CD4-positive, CD25-positive, alpha-beta regulatory T cell (primary cell): ENCODE measurements around the gene TKTL1. TPM values are rescaled to one million over a fixed set of nuclear protein-coding genes. Genes with fewer than 3 reads are reported as not detected.

Experiments
- ATAC-seq, 2 donors: fragments of 150-1000 bp; cut with Tn5 transposase; one replicate each; pipeline ENCODE4 v1.10.0; 2021; ENCODE audit warnings: low read depth in 2 of 2, moderate number of reproducible peaks in 2 of 2, moderate library complexity in 1 of 2
- DNase-seq, 3 donors: peaks; one replicate each; pipeline versions ENCODE4 v3.0.0 to v3.0.0-alpha.2; 2012 to 2022; ENCODE audit warnings: mixed read lengths in 1 of 3
- H3K27ac ChIP-seq: one replicate; pipeline ENCODE4 v1.7.0; 2013; ENCODE audit warnings: mild to moderate bottlenecking, low read length; ENCODE audit not compliant: insufficient read depth, poor library complexity, severe bottlenecking
- H3K27me3 ChIP-seq: one replicate; pipeline ENCODE4 v1.7.0; 2013; ENCODE audit warnings: low read length; ENCODE audit not compliant: control insufficient read depth, insufficient read depth
- H3K36me3 ChIP-seq: one replicate; pipeline ENCODE4 v1.7.0; 2013; ENCODE audit warnings: mild to moderate bottlenecking, low read length, moderate library complexity; ENCODE audit not compliant: control insufficient read depth, insufficient read depth
- H3K4me1 ChIP-seq: 2 replicates; pipeline ENCODE4 v1.7.0; 2013; ENCODE audit warnings: mild to moderate bottlenecking, low read length; ENCODE audit not compliant: insufficient read depth, control insufficient read depth, poor library complexity, severe bottlenecking
- H3K4me3 ChIP-seq: one replicate; pipeline ENCODE4 v1.7.0; 2013; ENCODE audit warnings: low read depth, mild to moderate bottlenecking, low read length, moderate library complexity
- H3K9me3 ChIP-seq, 2 experiments: 1 replicate in 1 of 2; 2 replicates in 1 of 2; pipeline ENCODE4 v1.7.0; 2013; ENCODE audit warnings: low read length in 2 of 2, mild to moderate bottlenecking in 1 of 2, moderate library complexity in 1 of 2; ENCODE audit not compliant: control insufficient read depth in 2 of 2
- H3K27ac Mint-ChIP-seq, 3 donors: one replicate each; pipeline ENCODE4 v1.8.0; 2020 to 2022; ENCODE audit warnings: mild to moderate bottlenecking in 3 of 3, mixed read lengths in 3 of 3, moderate library complexity in 2 of 3
- H3K27me3 Mint-ChIP-seq: one replicate; pipeline ENCODE4 v1.8.0; 2022; ENCODE audit warnings: mild to moderate bottlenecking, mixed read lengths
- H3K36me3 Mint-ChIP-seq: one replicate; pipeline ENCODE4 v1.8.0; 2020; ENCODE audit warnings: mixed read lengths
- H3K4me1 Mint-ChIP-seq, 4 donors: one replicate each; pipeline ENCODE4 v1.8.0; 2020 to 2022; ENCODE audit warnings: mixed read lengths in 4 of 4, mild to moderate bottlenecking in 1 of 4
- H3K4me3 Mint-ChIP-seq, 4 donors: one replicate each; pipeline ENCODE4 v1.8.0; 2020 to 2022; ENCODE audit warnings: mild to moderate bottlenecking in 4 of 4, mixed read lengths in 4 of 4, moderate library complexity in 3 of 4
- H3K9me3 Mint-ChIP-seq, 7 donors: one replicate each; pipeline ENCODE4 v1.8.0; 2020 to 2022; ENCODE audit warnings: mixed read lengths in 7 of 7, mild to moderate bottlenecking in 3 of 7, moderate library complexity in 2 of 7
- polyA plus RNA-seq, 4 donors: library from polyadenylated mRNA; unstranded; fragments of 300-500 nt; fragmentation: Illumina TruSeq; gene quantifications; one replicate each; pipeline ENCODE4 v1.2.3, GENCODE V29; 2021
- total RNA-seq: library from RNA; stranded (reverse); gene quantifications from one replicate; pipeline ENCODE4 v1.2.3, GENCODE V29; 2022

The TKTL1 gene
- total and polyA plus RNA-seq, 5 donors from 2014 or later: 8.1 to 34.3 (median 21.4) TPM

GRCh38 chrX:154378059-154378798 is 82.6 kb downstream of the TKTL1 start:
- H3K4me1 ChIP-seq: peaks cover 39% of the 10 kb centered on the region
- no peaks in the 10 kb centered on the region for H3K9me3 ChIP-seq
- no peak overlapping the region for H3K4me3 ChIP-seq

GRCh38 chrX:154378799-154379568 is 83.4 kb downstream of the TKTL1 start, which contains the start of gene EMD:
Gene EMD, plus strand, starts transcription at chrX:154379295. Its CDS starts 190 bp downstream, at chrX:154379485.
- peak within 1 kb of the TSS; percentile 68 for H3K4me3 ChIP-seq
- Mint-ChIP-seq H3K4me1 (peaks cover 0 to 24% (median under 1%) of the 10 kb centered on the region in 4 donors), H3K9me3 (peaks cover 0 to 2% (median 0%) of the 10 kb centered on the region in 7 donors), H3K27ac (peak within 1 kb of the TSS; percentile 87 to 91 (median 90)), H3K27me3 (no peaks in the 10 kb centered on the region), H3K4me3 (peak within 1 kb of the TSS; percentile 83 to 93 (median 88)), H3K36me3 (no peaks in the 10 kb centered on the region)
- DNase-seq: peak; percentile 95 to 98 (median 96)
- H3K4me1 ChIP-seq: peaks cover 31% of the 10 kb centered on the region
- peak; percentile 84 for ATAC-seq
- H3K27ac ChIP-seq: peak within 1 kb of the TSS; percentile 98
- no peaks in the 10 kb centered on the region for H3K9me3 ChIP-seq
- no peaks in the 10 kb centered on the region for H3K27me3 ChIP-seq
- peaks cover 4% of the 10 kb centered on the region for H3K36me3 ChIP-seq

More at GRCh38 chrX:154378059-154378798, 82.6 kb downstream of the TKTL1 start:
- no peak for ATAC-seq
- Histone ChIP-seq H3K27me3 (no peaks in the 10 kb centered on the region), H3K36me3 (peaks cover 4% of the 10 kb centered on the region), H3K27ac (peak overlapping the region; percentile 95)
- DNase-seq: peak in 1 of 3 donors; percentile 50
- H3K27me3 Mint-ChIP-seq: no peaks in the 10 kb centered on the region
- H3K9me3 Mint-ChIP-seq: peaks cover 0 to 2% (median 0%) of the 10 kb centered on the region in 7 donors
- H3K27ac Mint-ChIP-seq: peak overlapping the region; percentile 49 to 90 (median 71)
- peaks cover 0 to 28% (median 3%) of the 10 kb centered on the region in 4 donors for H3K4me1 Mint-ChIP-seq
- H3K4me3 Mint-ChIP-seq: peak overlapping the region; percentile 68 to 93 (median 85)
- no peaks in the 10 kb centered on the region for H3K36me3 Mint-ChIP-seq

GRCh38 chrX:154379569-154379951 is 84.0 kb downstream of the TKTL1 start:
- Mint-ChIP-seq H3K27me3 (no peaks in the 10 kb centered on the region), H3K36me3 (no peaks in the 10 kb centered on the region), H3K4me1 (peaks cover 0 to 24% (median under 1%) of the 10 kb centered on the region in 4 donors), H3K27ac (peak overlapping the region in 2 of 3 donors; percentile 90 to 91), H3K9me3 (peaks cover 0 to 2% (median 0%) of the 10 kb centered on the region in 7 donors), H3K4me3 (peak overlapping the region; percentile 83 to 93 (median 88))
- DNase-seq (no peak), ATAC-seq (no peak)
- Histone ChIP-seq H3K9me3 (no peaks in the 10 kb centered on the region), H3K27ac (peak overlapping the region; percentile 98), H3K4me3 (peak overlapping the region; percentile 68), H3K36me3 (peaks cover 4% of the 10 kb centered on the region), H3K27me3 (no peaks in the 10 kb centered on the region), H3K4me1 (peaks cover 28% of the 10 kb centered on the region)

Other genes starting within 250 kb of the TKTL1 start
- gene MECP2, start 198.1 kb upstream of the TKTL1 start, total RNA-seq: 180 TPM
- gene MECP2, start 198.1 kb upstream of the TKTL1 start, polyA plus RNA-seq: 10 to 100 TPM; 13.3 to 20.5 (median 15.2) TPM
- not detected for gene OPN1LW, start 151.6 kb upstream of the TKTL1 start, total RNA-seq
- not detected for gene OPN1LW, start 151.6 kb upstream of the TKTL1 start, polyA plus RNA-seq
- not detected for gene OPN1MW, start 113.2 kb upstream of the TKTL1 start, total RNA-seq
- gene OPN1MW, start 113.2 kb upstream of the TKTL1 start, polyA plus RNA-seq: not detected
- not detected for gene OPN1MW2, start 76.0 kb upstream of the TKTL1 start, total RNA-seq
- not detected for gene OPN1MW2, start 76.0 kb upstream of the TKTL1 start, polyA plus RNA-seq
- gene OPN1MW3, start 38.2 kb upstream of the TKTL1 start, total RNA-seq: not detected
- gene OPN1MW3, start 38.2 kb upstream of the TKTL1 start, polyA plus RNA-seq: not detected
- not detected for gene TEX28, start 671 bp upstream of the TKTL1 start, total RNA-seq
- not detected for gene TEX28, start 671 bp upstream of the TKTL1 start, polyA plus RNA-seq
- 1,918 TPM for gene FLNA, start 78.8 kb downstream of the TKTL1 start, total RNA-seq
- 100 to 1,000 TPM; 219 to 283 (median 250) TPM for gene FLNA, start 78.8 kb downstream of the TKTL1 start, polyA plus RNA-seq
- 133 TPM for gene EMD, start 83.5 kb downstream of the TKTL1 start, total RNA-seq
- gene EMD, start 83.5 kb downstream of the TKTL1 start, polyA plus RNA-seq: 10 to 100 TPM; 31.8 to 44.0 (median 34.6) TPM
- 4,192 TPM for gene RPL10, start 102.6 kb downstream of the TKTL1 start, total RNA-seq
- gene RPL10, start 102.6 kb downstream of the TKTL1 start, polyA plus RNA-seq: 1,000 to 10,000 TPM; 3,877 to 6,073 (median 4,905) TPM
- 29.7 TPM for gene DNASE1L1, start 113.5 kb downstream of the TKTL1 start, total RNA-seq
- 10 to 100 TPM; 12.2 to 23.1 (median 19.1) TPM for gene DNASE1L1, start 113.5 kb downstream of the TKTL1 start, polyA plus RNA-seq
- gene TAFAZZIN, start 115.7 kb downstream of the TKTL1 start, total RNA-seq: 84.2 TPM
- 10 to 100 TPM; 28.4 to 37.7 (median 34.3) TPM for gene TAFAZZIN, start 115.7 kb downstream of the TKTL1 start, polyA plus RNA-seq
- gene ATP6AP1, start 132.9 kb downstream of the TKTL1 start, total RNA-seq: 44.9 TPM
- 100 to 1,000 TPM; 100 to 125 (median 112) TPM for gene ATP6AP1, start 132.9 kb downstream of the TKTL1 start, polyA plus RNA-seq
- 169 TPM for gene GDI1, start 141.4 kb downstream of the TKTL1 start, total RNA-seq
- 10 to 100 TPM; 33.7 to 46.3 (median 41.9) TPM for gene GDI1, start 141.4 kb downstream of the TKTL1 start, polyA plus RNA-seq
- 55.1 TPM for gene FAM50A, start 148.3 kb downstream of the TKTL1 start, total RNA-seq
- 10 to 100 TPM; 33.7 to 52.5 (median 38.6) TPM for gene FAM50A, start 148.3 kb downstream of the TKTL1 start, polyA plus RNA-seq
- 64.6 TPM for gene PLXNA3, start 162.5 kb downstream of the TKTL1 start, total RNA-seq
- gene PLXNA3, start 162.5 kb downstream of the TKTL1 start, polyA plus RNA-seq: 1 to 10 TPM in 1 of 4 donors, under 1 TPM in 3; 0.32 to 1.8 (median 0.34) TPM
- gene LAGE3, start 183.5 kb downstream of the TKTL1 start, total RNA-seq: 8.9 TPM
- 10 to 100 TPM; 39.5 to 47.9 (median 43.3) TPM for gene LAGE3, start 183.5 kb downstream of the TKTL1 start, polyA plus RNA-seq
- 12.5 TPM for gene UBL4A, start 190.8 kb downstream of the TKTL1 start, total RNA-seq
- gene UBL4A, start 190.8 kb downstream of the TKTL1 start, polyA plus RNA-seq: 10 to 100 TPM; 51.8 to 59.5 (median 55.0) TPM
- 18.4 TPM for gene SLC10A3, start 194.8 kb downstream of the TKTL1 start, total RNA-seq
- 10 to 100 TPM; 32.8 to 40.2 (median 36.7) TPM for gene SLC10A3, start 194.8 kb downstream of the TKTL1 start, polyA plus RNA-seq
- 28.2 TPM for gene FAM3A, start 220.4 kb downstream of the TKTL1 start, total RNA-seq
- 10 to 100 TPM; 13.4 to 21.5 (median 19.0) TPM for gene FAM3A, start 220.4 kb downstream of the TKTL1 start, polyA plus RNA-seq